Sciatic nerve (tissue), 2 donors: Measurements from ENCODE around the gene UQCC2. TPM values are rescaled to one million over a fixed set of nuclear protein-coding genes. Genes with fewer than 3 reads are reported as not detected.

Experiments
- ATAC-seq: fragments of 200-7000 bp; cut with Tn5 transposase; one replicate; pipeline ENCODE4 v1.9.1; 2020; ENCODE audit warnings: mild to moderate bottlenecking, moderate library complexity
- DNase-seq: peaks from one replicate; pipeline ENCODE4 v3.0.0-alpha.2; 2020; ENCODE audit warnings: low spot score
- intact Hi-C: fragments of 100-400 bp; cut with DNase I; formaldehyde crosslinking; loops from one replicate; pipeline ENCODE4 v1.14.2; 2022
- total RNA-seq: library from RNA; stranded (reverse); fragmentation: NEBNext Ultra II Directional; extraction: Animal tissue kit (Norgen Biotek cat#: 25700); gene quantifications from one replicate; pipeline ENCODE4 v1.2.1, GENCODE V29; 2021
- donor health status: DM: no; HTN: no; CAD: no.
- donor health status: DM: no; HTN: no; CAD: no.

Gene UQCC2
- total RNA-seq, 1 donor from 2014 or later: 32.7 TPM

GRCh38 chr6:33668328-33668727, 43.2 kb downstream of the UQCC2 start:
- ATAC-seq: no peak
- no peak for DNase-seq
- intact Hi-C loops: no loop called here

- ATAC-seq (no peak), DNase-seq (no peak)
- intact Hi-C loops: no loop called here
Observed at GRCh38 chr6:33667776-33668175, 43.7 kb downstream of the UQCC2 start.

- DNase-seq (no peak), ATAC-seq (no peak)
- intact Hi-C loops: no loop called here
Observed at GRCh38 chr6:33667072-33667471, 44.4 kb downstream of the UQCC2 start.

GRCh38 chr6:33665957-33666356, 45.5 kb downstream of the UQCC2 start:
- intact Hi-C loops: no loop called here
- no peak for DNase-seq
- ATAC-seq: no peak

- no peak for DNase-seq
- intact Hi-C loops: no loop called here
- no peak for ATAC-seq
Observed at GRCh38 chr6:33664506-33665057, 46.9 kb downstream of the UQCC2 start.

- DNase-seq (no peak), ATAC-seq (no peak)
- intact Hi-C loops: no loop called here
Observed at GRCh38 chr6:33663727-33664449, 47.6 kb downstream of the UQCC2 start.

DNA sequence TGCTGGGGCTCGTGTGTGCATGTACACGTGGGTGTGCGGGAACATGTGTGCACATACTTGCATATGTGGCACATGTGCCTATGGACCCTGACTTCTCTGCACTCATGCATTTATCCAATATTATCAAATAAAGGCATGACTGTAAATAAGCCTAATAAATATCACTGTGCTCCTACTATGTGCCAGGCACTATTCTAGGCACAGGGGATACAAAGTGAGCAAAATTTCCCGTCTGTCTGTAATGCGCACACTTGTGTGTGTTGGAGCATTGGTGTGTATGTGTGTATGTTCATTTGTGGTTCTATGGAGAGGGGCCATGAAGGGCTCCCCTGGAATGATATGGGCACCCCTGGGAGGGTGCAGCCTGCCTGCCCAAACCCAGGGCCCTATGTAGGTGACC, 48.5 kb downstream of the UQCC2 start:
- intact Hi-C loops: no loop called here
- no peak for ATAC-seq
- no peak for DNase-seq

DNA sequence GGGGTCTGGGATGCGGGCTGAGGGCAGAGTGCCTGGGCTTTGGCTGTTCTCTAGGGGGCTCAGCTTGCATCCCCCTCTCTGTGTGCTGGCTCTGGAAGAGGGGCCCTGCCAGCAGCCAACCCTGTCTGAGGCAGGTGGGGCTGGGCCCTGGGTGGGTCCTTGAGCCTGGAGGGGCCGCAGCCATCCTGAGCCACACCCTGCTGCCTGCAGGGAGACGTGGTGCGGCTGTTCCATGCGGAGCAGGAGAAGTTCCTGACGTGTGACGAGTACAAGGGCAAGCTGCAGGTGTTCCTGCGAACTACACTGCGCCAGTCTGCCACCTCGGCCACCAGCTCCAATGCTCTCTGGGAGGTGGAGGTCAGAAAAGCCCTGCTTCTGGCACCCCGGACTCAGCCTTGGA, 49.2 kb downstream of the UQCC2 start:
- ATAC-seq (no peak), DNase-seq (no peak)
- intact Hi-C loops: no loop called here

DNA sequence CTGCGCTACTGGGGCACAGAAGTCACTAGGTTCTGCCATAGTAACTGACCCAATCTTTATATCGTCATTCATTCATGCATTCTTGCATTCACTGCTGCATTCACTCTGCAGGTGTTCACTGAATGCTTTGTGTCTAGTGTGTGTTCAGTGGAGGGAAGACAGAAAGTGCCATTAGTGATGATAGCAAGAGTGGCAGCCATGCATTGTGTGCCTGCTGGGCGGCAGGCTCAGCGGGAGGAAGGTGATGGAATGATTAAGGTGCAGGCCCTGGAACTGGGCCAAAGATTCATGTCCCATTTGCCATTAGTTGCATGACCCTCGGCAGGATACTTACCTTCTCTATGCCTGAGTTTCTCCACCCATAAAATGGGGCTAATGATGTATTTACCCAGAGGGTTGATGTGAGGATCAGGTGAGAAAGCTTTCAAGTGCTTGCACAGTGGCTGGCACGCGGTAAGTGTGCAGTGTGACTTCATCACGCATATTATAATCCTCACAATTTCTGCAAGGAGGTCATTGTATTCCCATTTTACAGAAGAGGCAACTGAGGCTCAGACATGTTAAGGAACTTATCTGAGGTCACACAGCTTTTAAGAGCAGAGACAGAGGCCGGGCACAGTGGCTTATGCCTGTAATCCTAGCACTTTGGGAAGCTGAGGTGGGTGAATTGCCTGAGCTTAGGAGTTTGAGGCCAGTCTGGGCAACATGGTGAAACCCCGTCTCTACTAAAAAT, 50.2 kb downstream of the UQCC2 start:
- ATAC-seq: no peak
- intact Hi-C loops: no loop called here
- no peak for DNase-seq

GRCh38 chr6:33659986-33660385, 51.5 kb downstream of the UQCC2 start:
- intact Hi-C loops: no loop called here
- no peak for ATAC-seq

DNA sequence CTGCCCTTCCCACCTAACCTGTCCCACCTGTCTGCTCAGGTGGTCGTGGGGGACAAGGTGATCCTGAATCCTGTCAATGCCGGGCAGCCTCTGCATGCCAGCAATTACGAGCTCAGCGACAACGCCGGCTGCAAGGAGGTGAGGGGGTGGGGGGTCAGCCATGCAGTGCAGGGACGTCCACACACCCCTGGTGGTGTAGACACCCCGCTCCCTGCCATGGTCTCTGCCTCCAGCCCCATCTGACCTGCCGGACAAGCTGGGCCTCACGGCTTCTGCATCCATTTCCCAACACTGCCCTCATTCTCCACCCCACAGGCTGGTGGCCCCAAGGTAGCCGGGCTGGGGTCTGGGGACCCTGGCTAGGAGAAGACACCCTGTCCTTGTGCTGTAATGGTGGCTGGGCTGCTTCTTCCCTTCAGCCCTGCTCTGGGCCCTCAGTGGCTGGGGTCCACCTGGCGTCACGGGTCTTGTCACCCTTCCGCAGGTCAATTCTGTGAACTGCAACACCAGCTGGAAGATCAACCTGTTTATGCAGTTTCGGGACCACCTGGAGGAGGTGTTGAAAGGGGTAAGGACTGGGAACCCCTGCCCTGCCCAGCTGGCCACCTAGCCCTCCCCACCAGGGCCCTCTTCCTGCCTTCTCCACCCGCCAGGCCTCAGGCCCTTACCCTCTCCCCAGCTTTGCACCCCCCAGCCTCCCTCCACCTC, 52.4 kb downstream of the UQCC2 start:
- DNase-seq: no peak
- intact Hi-C loops: no loop called here
- ATAC-seq: no peak

More at GRCh38 chr6:33659986-33660385, 51.5 kb downstream of the UQCC2 start:
- no peak for DNase-seq

DNA sequence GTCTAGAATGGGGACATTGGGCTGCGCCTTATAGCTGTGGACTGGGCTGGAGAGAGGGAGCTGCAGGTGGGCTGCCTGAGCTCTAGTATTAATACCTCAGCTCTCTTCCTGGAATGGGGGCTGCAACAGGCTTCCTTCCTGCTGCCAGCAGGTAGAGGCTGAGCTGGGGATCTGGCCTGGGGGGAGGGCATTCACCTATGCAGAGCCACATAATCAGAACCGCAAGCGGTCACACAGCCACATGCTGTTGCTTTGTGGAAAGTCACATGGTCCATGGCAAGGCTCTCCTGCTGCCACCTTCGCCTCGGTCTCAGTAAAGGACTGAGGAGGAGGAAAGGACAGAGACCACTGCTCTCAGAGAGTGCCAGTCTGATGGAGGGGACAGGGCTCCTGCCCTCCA, 54.7 kb downstream of the UQCC2 start:
- no peak for DNase-seq
- intact Hi-C loops: no loop called here
- no peak for ATAC-seq

- ATAC-seq: no peak
- intact Hi-C loops: no loop called here
- DNase-seq: no peak
Observed at GRCh38 chr6:33654831-33655554, 56.5 kb downstream of the UQCC2 start.

DNA sequence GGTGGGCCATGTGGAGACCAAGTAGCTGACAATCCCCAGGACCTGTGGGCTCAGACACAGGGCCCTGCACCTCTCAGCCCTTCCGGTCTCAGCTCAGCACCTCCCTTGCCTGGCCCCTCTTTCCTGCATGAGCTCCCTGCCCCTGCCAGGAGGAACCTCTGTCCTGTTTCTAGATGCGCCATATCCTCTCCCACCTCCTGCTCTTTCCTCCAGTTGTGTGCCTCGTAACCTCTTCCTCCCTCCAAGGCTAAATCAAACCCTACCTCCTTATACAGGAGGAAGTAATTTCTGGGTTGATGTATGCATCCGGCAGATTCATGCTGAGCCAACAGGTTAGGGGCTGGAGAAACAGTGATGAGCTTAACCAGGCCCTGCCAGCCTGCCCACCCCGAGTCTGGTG, 59.5 kb downstream of the UQCC2 start:
- no peak for DNase-seq
- ATAC-seq: no peak
- intact Hi-C loops: no loop called here

DNA sequence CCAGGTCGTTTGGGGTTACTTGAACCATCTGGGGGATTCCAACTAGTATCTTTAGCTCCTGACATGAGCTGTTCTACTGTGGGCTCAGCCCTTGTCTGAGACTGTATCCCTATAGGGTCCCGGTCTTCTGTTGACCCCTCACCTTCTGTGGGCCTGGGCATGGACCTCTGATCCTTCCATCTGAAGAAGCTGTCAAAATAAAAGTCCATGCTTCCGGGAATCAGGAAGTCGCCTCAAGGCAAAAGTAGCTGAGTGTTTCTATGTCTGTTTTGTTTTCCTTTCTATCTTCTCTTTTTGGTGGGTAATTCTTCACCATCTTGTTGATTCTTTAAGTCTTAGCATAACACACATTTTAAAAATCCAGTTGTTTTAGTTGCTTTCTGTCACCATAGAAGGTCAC, 60.1 kb downstream of the UQCC2 start:
- no peak for ATAC-seq
- intact Hi-C loops: no loop called here
- no peak for DNase-seq
